Fibroblast of mammary gland (primary cell): ENCODE results near the gene FGD3.

Experiments
- DNase-seq: peaks from one replicate; pipeline ENCODE4 v3.0.0-alpha.2; 2010; ENCODE audit warnings: low read depth
- H3K4me3 ChIP-seq: 2 replicates; pipeline ENCODE4 v1.5.1; 2011; ENCODE audit warnings: low read depth, mild to moderate bottlenecking, low read length, moderate library complexity; ENCODE audit not compliant: control insufficient read depth
- CTCF ChIP-seq: conservative IDR thresholded peaks from 2 replicates; pipeline ENCODE4 v1.5.1; 2011; ENCODE audit warnings: low read depth, low read length, inconsistent platforms; ENCODE audit not compliant: control insufficient read depth, insufficient read depth

FGD3 gene

GRCh38 chr9:93024646-93024910 is 77.3 kb downstream of the FGD3 start:
- no peak for DNase-seq
- no peak overlapping the region for H3K4me3 ChIP-seq
- TF ChIP-seq CTCF: no peak

- no peak overlapping the region for H3K4me3 ChIP-seq
- no peak for TF ChIP-seq CTCF
- no peak for DNase-seq
Observed at GRCh38 chr9:93024986-93025630, 77.8 kb downstream of the FGD3 start.

- no peak for DNase-seq
- no peak for TF ChIP-seq CTCF
- H3K4me3 ChIP-seq: no peak overlapping the region
Observed at GRCh38 chr9:93025736-93026135, 78.4 kb downstream of the FGD3 start.

GRCh38 chr9:93026640-93027039 is 79.3 kb downstream of the FGD3 start:
- no peak for DNase-seq

GRCh38 chr9:93027750-93028149 is 80.4 kb downstream of the FGD3 start:
- no peak for TF ChIP-seq CTCF
- no peak for DNase-seq
- no peak overlapping the region for H3K4me3 ChIP-seq

More at GRCh38 chr9:93026640-93027039, 79.3 kb downstream of the FGD3 start:
- no peak overlapping the region for H3K4me3 ChIP-seq
- no peak for TF ChIP-seq CTCF

- no peak for DNase-seq
- no peak overlapping the region for H3K4me3 ChIP-seq
Observed at GRCh38 chr9:93028448-93029006, 81.2 kb downstream of the FGD3 start.

More at GRCh38 chr9:93028448-93029006, 81.2 kb downstream of the FGD3 start:
- TF ChIP-seq CTCF: no peak
